ENCODE measurements around the gene TFPI2.
"Not testable (repeated sequence)": the region's sequence is repeated elsewhere in the genome, so short reads cannot be mapped to it uniquely, and the experiment has no call there.

TFPI2 gene

DNA sequence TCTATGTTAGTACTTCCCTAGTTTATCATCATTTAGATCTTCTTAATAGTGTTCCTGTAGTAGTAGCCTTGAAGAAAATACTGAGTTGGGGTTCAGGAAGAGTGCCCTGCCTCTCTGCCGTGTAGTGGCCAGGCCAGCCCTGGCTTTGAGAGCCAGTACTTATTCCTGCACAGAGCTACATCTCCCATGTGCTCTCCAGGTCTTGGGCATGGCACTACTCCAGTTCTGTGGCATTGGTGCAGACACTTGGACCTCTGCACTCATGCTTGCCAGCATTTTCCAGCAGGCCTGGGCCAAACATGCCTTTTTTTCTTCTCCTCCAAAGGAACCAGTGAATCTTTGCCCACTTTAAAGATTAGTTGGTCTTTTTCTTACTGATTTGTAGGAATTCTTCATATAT is 36.2 kb upstream of the TFPI2 start:
- TF ChIP-seq, protein P1, sequence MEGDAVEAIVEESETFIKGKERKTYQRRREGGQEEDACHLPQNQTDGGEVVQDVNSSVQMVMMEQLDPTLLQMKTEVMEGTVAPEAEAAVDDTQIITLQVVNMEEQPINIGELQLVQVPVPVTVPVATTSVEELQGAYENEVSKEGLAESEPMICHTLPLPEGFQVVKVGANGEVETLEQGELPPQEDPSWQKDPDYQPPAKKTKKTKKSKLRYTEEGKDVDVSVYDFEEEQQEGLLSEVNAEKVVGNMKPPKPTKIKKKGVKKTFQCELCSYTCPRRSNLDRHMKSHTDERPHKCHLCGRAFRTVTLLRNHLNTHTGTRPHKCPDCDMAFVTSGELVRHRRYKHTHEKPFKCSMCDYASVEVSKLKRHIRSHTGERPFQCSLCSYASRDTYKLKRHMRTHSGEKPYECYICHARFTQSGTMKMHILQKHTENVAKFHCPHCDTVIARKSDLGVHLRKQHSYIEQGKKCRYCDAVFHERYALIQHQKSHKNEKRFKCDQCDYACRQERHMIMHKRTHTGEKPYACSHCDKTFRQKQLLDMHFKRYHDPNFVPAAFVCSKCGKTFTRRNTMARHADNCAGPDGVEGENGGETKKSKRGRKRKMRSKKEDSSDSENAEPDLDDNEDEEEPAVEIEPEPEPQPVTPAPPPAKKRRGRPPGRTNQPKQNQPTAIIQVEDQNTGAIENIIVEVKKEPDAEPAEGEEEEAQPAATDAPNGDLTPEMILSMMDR (conservative IDR thresholded peaks at IDR 0.05; ENCODE audit: low read depth, low read length): no peak
- DNase-seq (ENCODE audit: low read depth): no peak
- H3K4me3 ChIP-seq (ENCODE audit: low read depth, low read length): no peak overlapping the region

DNA sequence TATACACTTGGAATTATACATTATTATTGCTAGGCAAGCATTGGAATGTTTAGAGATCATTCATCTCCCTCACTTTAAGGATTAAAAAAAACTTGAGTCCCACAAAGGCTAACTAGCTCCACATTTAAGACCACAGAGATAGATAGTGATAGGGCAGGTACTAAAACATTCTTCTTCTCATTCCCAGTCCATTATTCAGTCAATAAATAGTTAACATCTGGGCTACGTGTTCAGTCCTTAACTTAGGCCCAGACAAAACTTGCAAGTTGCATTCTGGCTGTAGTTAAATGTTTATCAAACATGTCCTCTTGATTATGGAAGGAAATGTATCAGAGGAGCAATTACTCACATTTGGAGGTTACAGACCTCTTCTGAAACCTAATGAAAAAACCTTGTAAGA is 33.4 kb upstream of the TFPI2 start:
- TF ChIP-seq, protein P1 (conservative IDR thresholded peaks at IDR 0.05; ENCODE audit: low read depth, low read length): no peak
- peak overlapping the region; percentile 75 for H3K4me3 ChIP-seq (ENCODE audit: low read depth, low read length)

DNA sequence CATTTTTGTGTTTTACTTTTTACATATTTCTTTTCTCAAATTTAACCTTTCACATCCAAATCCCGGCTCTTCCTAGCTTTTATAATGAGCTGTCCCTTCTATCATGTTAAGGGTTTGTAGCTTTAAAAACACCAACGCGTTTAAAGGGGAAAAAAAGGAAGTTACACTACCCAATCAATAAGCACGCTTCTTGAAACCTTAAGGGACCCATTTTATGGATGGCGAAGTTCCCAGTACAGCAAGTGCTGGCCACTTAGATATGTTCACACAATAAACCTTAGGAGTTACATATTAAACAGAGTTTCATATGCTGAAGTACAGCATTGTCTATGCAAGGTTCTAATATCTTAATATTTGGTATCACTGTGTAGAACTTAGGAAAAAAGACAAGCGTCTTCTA is 32.7 kb upstream of the TFPI2 start:
- peak overlapping the region; percentile 75 for H3K4me3 ChIP-seq (ENCODE audit: low read depth, low read length)
- peak; percentile 48 for DNase-seq (ENCODE audit: low read depth)
- TF ChIP-seq, protein P1 (conservative IDR thresholded peaks at IDR 0.05; ENCODE audit: low read depth, low read length): no peak

More for the DNA sequence above, 33.4 kb upstream of the TFPI2 start:
- DNase-seq (ENCODE audit: low read depth): no peak

DNA sequence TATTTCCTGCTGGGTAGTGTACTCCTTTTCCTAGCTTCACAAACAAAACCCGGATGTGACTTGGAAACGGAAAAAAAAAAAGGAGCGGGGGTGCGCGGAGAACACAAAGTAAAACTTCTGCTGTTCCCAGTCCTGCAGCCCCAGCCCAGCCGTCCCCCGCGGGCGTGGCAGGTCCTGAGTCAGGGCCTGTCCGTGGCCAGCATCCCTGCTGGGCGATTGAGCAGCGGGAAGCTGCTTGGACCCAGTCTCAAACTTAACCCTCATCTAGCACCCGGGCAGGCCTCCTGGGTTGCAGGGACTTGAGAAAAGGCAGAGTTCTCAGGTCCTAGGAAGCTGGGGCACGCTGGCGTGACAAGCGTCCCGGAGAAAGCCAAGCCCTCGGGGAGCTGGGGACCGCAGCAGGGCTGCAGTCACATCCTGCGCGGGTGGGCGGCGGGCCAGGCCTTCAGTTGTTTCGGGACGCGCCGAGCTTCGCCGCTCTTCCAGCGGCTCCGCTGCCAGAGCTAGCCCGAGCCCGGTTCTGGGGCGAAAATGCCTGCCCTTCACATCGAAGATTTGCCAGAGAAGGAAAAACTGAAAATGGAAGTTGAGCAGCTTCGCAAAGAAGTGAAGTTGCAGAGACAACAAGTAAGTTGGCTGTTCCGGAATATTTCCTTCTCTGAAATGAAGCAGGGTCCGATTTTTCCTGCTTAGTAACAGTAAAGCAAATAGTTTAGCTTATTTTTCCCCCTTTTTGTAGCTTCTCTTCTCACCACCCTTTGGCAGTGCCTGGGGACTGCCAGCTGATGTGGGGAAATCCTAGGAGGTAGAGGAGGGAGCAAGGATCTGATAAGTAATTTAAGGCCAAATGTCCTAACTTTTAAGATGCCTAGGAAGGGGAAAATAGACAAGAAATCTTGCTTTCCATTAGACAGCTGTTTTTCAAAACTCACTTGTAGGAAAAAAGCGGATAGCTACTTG is 31.3 kb upstream of the TFPI2 start, which contains the start of gene GNG11:
GNG11 (plus strand) TSS at position 129 of the 960 bp plus-strand sequence; CDS start at position 532, 403 bp downstream.
- peak; percentile 86 for DNase-seq (ENCODE audit: low read depth)
- TF ChIP-seq, protein P1 (conservative IDR thresholded peaks at IDR 0.05; ENCODE audit: low read depth, low read length): no peak
- peak within 1 kb of the TSS; percentile 75 for H3K4me3 ChIP-seq (ENCODE audit: low read depth, low read length)

DNA sequence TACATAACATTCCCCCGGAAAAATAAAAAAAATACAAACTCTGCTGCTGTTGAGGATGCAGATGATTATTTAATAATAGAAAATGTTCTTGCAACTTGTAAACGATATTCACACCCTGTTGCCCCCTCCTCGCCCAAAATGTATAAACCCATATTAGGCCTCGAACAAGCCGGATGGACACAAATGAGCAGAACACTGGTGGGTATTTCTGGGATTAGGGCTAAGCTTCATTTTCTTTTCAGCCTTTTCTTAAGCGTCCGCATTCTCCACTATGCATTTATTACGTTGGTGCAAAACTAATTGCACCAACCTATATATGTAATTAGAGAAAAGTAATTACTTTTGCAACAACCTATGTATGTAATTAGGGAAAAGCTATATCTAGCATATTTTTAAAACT is 30.6 kb upstream of the TFPI2 start:
- peak overlapping the region; percentile 75 for H3K4me3 ChIP-seq (ENCODE audit: low read depth, low read length)
- no peak for DNase-seq (ENCODE audit: low read depth)
- TF ChIP-seq, protein P1 (conservative IDR thresholded peaks at IDR 0.05; ENCODE audit: low read depth, low read length): no peak

DNA sequence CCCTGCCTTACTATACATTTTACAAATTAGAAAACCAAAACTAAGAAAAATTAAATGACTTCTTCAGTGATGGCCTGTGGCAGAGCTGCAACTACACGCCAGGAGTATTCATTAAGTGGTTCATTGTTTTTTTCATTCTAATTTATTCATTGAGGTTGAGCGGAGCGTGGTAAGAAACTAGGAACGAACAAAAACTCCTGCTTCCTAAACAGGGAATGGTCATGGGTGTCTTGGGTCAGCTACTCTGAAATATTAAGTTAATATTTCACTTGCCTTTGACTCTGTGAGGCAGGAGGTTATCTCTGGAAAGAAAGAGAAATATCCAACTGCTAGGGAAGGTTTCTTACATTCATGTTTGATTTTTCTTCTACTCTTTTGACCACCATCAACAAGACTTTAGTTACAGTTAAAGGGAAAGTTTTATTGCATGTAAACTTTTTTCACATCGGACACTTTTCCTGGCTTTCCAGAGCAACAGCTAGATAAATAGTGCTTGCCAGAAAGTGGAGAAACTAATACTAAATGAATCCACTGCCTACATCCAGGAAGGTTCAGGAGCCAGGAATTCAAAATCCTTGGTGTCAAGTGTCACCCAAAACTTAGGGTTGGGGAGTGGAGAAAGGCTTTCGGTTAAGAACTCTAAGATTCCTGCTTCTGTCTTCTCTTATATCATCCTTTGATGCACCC is 30.1 kb upstream of the TFPI2 start:
- TF ChIP-seq, protein P1 (conservative IDR thresholded peaks at IDR 0.05; ENCODE audit: low read depth, low read length): no peak
- DNase-seq (ENCODE audit: low read depth): peak; percentile 28
- H3K4me3 ChIP-seq (ENCODE audit: low read depth, low read length): peak overlapping the region; percentile 75

DNA sequence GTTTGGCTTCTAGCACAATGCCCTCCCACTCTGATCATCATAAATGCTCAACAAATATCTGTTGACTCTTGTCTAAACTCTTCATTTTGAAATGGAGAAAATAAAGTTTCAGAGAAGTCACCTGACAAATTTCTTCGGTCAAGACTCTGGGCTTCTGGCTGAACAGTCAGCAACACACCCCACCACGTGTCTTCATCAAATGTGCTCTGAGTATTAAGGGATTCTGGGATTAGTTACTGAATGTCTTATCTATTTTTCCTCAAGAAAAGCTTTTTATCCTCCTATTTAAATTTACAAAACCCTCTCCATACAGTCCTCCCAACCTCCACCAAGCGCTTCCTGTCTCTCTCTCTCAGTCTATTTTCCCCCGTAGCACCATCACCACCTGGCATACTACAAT is 25.8 kb upstream of the TFPI2 start:
- DNase-seq (ENCODE audit: low read depth); H3K4me3 ChIP-seq (ENCODE audit: low read depth, low read length): not testable (repeated sequence)

DNA sequence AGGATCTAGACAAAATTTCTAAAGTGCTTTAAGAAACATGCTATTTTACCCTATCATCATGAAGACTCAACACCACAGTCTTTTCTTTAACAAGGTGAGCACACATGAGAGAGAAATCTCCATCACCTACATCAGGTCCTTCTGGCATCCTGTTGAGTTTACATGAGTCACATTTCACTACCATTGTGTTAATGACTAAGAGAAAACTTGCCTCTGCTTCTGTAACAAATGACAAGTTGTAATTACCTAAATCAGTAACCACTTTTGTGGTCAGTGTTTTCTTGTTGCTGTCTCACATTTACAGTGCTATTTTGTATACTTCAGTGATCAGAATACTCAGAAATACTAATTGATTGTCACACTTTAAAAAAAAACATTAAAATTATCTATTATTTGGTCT is 25.3 kb upstream of the TFPI2 start:
- not testable (repeated sequence) for H3K4me3 ChIP-seq (ENCODE audit: low read depth, low read length); DNase-seq (ENCODE audit: low read depth)

DNA sequence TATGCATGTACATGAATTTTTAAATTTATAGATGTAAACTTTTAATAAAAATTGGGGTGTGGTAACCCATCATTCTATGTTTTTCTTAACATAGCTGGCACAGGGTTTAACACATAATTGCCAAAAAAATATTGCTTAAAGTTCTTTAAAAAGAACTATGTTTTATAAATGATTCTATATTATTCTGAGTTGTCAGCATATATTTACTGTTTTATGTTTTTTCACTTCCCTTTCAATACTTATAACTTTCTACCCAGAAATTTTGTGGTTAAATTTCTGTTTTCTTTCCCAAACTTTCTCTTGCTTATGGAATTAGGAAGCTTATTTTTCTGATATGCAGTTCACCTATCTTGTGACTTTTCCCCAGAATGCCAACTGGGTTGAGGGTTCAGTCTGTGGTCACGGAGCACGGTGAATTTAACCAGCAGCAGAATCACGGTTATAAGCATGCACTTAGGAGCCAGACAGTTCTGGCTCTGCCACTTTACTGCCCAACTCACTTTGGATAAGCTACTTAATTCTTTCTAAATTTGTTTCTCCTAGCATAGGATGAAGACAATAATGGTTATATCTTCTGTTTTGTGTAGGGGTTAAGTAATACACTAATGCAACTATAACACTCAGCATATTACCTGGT is 24.8 kb upstream of the TFPI2 start:
- not testable (repeated sequence) for H3K4me3 ChIP-seq (ENCODE audit: low read depth, low read length); DNase-seq (ENCODE audit: low read depth)

Data from choroid plexus epithelial cell (primary cell).